GM15510 (cell line): ENCODE results near the gene BTBD1.

Experiments
- POLR2A ChIP-seq: IDR thresholded peaks from 3 replicates; pipeline ENCODE4 v1.6.1; 2011; ENCODE audit warnings: borderline replicate concordance; ENCODE audit not compliant: insufficient read length; ENCODE audit errors: extremely low read depth

BTBD1 gene

DNA sequence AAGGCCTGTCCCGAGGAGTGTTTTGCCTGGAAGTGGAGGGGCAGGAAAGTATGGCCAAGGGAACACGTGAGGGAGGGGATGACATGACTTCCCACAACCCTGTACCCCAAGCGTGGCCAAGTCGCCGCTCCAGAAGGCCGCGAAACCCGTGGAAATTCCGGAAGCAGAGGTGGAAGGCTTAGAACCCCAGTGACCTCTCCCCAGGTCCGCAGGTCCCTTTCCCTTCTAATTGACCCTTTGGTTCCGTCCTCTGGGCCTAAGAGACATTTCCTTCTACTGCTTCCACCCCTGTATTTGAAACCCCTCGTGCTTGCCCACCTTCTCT lies 548 bp upstream of the BTBD1 start:
- no peak for TF ChIP-seq POLR2A

DNA sequence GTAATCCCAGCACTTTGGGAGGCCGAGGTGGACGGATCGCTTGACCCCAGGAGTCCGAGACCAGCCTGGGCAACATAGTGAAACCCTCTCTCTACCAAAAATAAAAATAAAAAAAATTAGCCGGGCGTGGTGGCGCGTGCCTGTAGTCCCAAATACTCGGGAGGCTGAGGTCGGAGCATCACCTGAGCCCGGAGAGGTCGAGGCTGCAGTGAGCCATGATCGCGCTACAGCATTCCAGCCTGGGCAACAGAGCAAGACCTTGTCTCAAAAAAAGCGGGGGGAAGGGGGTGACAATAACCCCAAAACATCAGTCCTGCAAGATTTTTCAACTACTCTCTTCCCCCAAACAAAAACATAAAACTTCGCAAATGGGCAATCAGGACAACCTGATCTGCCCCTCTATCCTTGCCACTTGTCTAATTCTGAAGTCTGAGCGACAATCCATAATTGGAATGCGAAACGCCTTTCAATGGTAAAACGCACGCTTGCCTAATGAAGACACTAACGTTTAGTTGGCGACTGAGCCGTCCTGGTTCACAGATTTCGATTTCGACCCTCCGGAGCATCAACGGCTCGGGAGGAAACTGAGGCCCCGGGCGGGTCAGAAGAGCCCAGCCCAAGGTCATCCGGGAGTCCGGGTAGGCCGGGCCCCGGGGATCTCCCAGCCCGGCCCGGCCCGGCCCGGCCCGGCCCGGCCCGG lies 868 bp downstream of the BTBD1 start:
- TF ChIP-seq POLR2A: no peak

DNA sequence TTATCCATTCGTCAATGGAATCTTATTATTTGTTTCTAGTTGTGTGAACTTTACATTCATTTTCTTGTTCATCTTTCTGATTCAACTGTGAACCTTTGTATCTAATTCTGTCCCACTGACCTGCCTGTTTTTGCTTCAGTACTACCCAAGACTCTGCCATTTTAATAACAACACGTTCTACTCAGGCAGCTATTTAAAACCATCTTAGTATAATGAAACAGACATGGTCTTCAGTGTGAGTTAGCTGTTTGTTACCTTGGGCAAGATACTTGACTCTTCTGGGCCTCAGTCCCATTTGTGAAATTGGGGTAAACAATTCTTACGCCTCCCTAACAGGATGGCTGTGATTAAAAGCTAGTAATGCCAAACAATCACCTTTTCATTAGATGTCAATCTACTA lies 1.6 kb downstream of the BTBD1 start:
- TF ChIP-seq POLR2A: no peak

DNA sequence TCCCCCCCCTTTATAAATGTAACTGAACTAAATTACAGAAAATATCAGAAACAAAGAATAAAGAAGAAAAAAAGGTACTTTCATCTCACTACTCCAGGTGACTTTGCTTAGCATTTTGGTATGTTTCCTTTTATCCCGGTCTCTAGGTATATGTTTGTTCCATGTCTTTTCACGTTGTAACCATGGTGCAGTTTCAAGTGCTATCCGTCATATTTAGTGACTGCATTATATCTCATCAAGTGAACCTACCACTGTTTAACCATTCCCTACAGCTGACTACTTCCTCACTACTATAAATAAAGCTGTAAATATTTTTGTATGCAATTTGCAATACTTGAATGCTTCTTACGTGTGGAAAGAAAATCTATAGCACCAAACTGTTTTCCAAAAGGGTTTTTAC lies 2.2 kb downstream of the BTBD1 start:
- no peak for TF ChIP-seq POLR2A

DNA sequence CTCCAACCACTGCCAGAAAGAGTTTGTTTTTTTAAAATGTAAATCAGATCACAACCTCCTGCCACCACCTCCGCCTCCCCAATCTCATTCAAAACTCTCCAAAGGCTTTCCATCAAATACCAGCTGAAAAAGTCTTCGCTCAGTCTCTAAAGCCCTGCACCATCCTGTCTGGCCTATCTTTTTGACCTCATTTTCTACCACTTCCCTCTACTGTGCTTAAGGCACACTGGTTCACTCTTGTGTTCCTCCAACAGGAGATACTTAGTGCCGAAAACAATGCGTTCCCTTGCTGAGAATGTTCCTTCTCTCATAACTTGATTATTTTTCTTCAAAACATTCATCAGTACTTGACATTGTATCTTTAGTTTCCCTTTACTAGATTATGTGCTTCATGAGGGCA lies 3.5 kb downstream of the BTBD1 start:
- no peak for TF ChIP-seq POLR2A

DNA sequence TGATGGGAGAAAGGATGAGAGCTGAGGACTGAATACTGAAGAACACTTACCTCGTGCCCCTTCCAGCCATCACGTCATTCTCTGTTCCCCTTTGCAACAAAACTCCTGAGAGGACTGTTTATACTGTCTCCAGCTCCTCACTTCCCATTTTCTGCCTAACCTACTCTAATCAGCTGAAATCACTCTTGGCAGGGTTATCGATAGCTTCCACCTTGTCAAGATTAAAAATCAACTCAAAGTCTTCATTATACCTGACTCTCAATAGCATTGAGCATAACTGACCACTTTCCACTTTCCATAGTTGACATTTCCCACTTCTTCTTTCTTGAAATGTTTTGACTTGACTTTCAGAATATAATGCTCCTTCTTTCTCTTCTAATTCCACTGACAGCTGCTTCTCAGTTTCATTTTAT lies 4.3 kb downstream of the BTBD1 start:
- no peak for TF ChIP-seq POLR2A

DNA sequence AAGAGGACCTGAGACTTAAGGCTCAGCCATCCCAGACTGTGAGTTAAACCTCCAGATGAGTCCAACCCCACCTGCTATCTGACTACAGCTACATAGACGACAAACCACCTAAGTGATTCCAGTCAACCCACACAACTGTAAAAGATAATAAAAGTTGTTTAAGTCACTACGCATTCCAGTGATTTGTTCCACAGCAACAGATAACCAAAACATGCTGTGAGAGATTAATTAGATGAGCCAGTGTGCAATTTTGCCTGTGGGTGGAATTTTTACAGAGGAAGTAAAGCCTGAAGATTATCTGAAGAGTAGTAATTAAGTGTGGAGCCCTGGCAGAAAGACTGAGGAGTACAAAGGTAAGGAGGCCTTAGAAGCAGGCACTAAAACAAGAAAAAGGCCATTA lies 5.4 kb downstream of the BTBD1 start:
- no peak for TF ChIP-seq POLR2A

DNA sequence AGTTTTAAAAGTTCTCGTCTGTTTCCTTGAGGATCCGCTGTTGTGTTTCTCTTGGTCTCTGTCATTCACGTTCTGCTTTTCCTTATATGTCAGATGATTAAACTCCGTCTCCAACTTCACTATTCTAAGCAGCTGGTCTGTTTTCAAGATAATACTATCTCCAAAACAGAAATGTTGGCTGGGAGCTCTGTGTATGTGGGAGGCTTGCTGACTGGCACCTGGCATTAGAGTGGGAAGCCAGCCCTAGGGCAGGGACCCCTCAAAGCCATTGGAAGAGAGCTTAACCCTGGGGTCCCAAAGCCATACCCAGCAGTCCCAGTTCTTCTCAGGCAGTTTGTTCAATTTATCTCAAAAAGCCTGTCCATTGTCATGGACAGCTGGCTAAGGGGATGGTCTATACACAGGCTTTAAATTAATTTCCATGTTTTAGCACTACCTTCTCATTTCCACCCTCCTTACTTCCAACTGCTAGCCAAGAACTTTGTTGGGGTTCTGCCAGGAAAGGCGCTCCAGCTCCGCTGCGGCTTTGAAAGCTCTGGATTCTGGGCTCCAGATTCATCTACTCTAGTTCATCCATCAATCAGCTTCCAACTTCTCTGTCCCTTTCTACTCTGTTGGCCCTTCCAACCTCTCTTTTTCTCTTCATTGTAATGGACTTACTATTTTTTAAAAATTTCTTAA lies 9.2 kb downstream of the BTBD1 start:
- TF ChIP-seq POLR2A: no peak

DNA sequence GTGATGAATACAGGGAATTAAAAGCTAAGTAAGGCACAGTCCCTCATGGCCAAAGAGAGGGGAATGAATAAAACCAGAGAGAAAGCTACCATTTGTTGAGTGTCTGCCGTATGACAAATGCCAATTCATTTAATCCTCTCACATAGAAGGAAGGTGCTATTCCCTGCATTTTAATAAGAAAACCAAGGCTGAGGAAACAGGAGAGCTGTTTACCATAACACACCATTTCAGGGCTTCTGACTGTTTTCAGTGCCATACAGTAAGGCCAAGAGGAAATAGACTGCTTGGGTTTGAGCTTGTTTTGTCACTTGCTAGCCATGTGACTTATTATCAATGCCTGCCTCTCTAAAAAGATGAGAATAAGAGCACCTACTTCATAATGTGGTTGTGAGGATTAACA lies 10.1 kb downstream of the BTBD1 start:
- no peak for TF ChIP-seq POLR2A

DNA sequence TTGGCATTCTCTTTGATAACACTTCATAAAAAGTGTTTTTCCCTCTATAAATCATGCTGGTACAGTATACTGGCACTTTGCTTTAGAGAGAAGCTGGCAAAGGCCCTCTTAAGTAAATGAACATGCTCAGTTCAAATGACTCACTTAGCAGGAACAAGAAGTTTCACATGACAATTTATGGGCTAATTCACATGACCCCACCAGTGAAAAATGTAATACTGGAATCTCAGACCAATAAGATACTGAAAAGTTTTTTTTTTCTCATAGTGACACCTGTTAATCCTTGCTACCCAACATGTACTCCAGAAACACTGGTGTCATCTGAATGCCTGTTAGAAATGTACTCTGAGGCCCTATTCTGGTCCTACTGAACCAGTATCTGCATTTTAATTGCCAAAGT lies 13.9 kb downstream of the BTBD1 start:
- TF ChIP-seq POLR2A: no peak

DNA sequence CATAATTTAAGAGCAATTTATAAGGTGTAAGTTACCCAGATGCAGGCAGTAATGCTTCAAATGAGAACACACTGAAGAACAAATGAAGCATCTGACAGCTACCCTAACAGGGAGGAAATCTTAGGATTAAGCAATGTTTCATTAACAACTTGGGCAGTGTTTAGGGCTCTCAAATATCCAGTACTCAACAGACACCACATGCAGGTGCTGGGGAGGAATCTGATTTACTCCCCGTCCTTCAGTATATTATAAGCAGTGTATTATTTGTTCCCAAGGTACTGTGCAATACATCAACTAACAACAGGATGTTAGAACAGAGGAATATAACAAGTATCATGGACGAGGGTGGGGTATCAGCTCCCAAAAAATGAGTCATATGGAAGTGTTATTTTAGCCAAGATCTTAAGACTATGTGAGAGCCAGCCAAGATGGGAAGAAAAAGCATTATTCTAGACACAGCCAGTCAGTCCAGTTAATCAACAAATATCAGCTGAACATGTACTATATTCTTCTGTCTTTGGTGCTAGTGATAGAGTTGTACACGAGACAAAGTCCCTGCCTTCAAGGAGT lies 20.4 kb downstream of the BTBD1 start:
- no peak for TF ChIP-seq POLR2A

DNA sequence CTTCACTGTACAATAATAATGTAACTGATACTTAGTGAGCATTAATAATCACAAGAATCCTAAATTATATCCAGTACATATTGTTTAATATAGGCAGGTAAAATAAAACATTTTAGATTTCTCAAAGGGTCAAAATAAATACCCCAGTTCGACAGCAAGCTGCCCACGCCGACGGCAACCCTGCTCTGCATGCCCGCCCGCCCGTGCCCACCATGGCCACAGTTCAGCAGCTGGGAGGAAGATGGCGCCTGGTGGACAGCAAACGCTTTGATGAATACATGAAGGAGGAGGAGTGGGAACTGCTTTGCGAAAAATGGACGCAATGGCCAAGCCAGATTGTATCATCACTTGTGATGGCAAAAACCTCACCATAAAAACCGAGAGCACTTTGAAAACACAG lies 22.9 kb downstream of the BTBD1 start:
- TF ChIP-seq POLR2A: no peak

DNA sequence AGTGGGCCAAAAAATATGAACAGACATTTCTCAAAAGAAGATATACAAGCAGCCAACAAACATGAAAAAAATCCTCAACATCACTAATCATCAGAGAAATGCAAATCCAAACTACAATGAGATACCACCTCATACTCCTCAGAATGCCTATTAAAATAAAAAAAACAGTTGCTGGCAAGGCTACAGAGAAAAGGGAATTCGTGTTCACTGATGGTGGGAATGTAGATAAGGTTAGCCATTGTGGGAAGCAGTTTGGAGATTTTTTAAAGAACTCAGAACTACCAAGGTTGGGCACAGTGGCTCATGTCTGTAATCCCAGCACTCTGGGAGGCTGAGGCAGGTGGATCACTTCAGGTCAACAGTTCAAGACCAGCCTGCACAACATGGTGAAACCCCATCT lies 27.8 kb downstream of the BTBD1 start:
- no peak for TF ChIP-seq POLR2A

DNA sequence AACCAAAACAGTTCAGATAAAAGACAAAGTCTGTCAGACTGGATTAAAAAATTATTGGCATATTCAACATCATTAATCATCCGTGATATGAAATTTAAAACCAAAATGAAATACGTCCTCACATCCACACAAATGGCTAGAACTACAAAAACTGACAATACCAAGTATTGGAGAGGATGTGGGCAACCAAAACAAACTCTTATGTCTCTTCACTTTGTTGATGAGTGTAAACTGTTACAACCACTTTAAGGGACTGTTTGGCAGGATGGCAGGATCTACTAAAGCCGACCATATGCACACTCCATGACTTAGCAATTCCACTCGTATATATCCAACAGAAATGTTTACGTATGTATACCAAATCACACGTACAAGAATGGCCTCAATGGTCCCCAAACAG lies 30.8 kb downstream of the BTBD1 start:
- no peak for TF ChIP-seq POLR2A

DNA sequence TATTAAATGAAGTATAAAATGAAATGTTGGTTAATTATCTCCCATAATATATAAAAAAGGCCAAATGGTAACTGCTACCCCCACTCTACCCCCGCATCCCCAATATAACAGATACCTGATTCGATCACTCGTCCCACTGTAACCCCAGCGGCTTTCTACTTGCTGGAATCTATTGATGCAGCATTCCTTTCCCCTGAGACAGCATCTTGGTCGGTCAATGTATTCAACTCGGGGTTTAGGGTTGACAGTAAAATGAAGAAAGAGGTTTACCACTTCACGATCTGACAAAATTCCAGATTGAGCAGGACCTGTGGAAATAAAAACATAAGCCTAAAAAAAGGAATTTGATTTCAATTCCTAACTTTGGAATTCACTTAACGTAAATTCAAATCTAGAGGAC lies 37.0 kb downstream of the BTBD1 start:
- no peak for TF ChIP-seq POLR2A

DNA sequence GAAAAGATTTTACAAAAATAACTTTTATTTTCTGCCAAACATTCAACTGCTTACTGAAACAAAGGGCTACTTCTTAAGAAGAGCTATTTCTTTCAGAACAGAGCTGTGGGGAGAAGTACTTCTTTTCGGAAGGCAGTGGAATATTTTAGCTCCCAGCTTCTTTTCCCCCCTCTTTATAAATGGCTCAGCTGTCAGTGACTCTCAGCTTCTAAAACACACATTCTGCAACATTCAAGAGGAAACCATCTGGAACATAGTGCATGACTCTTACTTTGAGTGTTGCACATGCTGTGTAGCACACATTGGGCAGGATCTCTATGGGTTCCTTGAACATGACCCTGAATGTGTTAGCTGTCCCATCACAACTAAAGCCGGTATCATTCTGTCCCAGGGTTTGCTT lies 48.6 kb downstream of the BTBD1 start:
- no peak for TF ChIP-seq POLR2A
